Neural progenitor cell (in vitro differentiated cells): Measurements from ENCODE around the gene RARA.

Experiments used
- EZH2 ChIP-seq: fragments of 200-600 bp; sonication (generic); IDR thresholded peaks from 2 replicates; pipeline ENCODE4 v1.6.1; 2017; ENCODE audit warnings: antibody characterized with exemption, mild to moderate bottlenecking, moderate library complexity
- TF ChIP-seq, protein P1 (sequence below): fragments of 200-600 bp; sonication (generic); IDR thresholded peaks from 2 replicates; pipeline ENCODE4 v1.5.1; 2017; ENCODE audit warnings: antibody characterized with exemption, mild to moderate bottlenecking

DNA sequence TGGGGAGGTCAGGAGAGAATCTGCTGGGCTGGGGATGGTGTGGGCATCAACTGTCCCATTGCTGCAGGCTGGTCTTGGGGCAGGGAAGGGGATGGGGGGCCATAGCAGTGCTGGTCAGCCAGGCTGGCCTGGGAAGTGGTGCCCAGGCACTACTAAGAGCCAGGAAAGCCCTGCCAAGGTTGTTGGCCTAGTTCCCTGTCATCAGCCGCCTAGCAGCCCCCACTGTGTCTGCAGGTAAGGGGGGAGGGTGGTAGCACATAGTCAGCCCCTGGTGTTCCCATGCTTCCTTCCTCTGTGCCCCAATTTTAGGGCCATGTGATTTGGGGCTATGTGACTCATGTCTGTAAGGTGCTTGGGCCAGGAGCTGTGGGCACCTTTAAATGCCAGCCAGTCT, 37.8 kb downstream of the RARA start:
- TF ChIP-seq, protein P1, sequence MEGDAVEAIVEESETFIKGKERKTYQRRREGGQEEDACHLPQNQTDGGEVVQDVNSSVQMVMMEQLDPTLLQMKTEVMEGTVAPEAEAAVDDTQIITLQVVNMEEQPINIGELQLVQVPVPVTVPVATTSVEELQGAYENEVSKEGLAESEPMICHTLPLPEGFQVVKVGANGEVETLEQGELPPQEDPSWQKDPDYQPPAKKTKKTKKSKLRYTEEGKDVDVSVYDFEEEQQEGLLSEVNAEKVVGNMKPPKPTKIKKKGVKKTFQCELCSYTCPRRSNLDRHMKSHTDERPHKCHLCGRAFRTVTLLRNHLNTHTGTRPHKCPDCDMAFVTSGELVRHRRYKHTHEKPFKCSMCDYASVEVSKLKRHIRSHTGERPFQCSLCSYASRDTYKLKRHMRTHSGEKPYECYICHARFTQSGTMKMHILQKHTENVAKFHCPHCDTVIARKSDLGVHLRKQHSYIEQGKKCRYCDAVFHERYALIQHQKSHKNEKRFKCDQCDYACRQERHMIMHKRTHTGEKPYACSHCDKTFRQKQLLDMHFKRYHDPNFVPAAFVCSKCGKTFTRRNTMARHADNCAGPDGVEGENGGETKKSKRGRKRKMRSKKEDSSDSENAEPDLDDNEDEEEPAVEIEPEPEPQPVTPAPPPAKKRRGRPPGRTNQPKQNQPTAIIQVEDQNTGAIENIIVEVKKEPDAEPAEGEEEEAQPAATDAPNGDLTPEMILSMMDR: no peak
- no peak for TF ChIP-seq EZH2
